Upper lobe of left lung (tissue), 4 donors: ENCODE data around the gene PLB1.

Source experiments
- EP300 ChIP-seq, 4 donors: sonication (generic); formaldehyde crosslinking; IDR thresholded peaks; one replicate each; pipeline ENCODE4 v1.5.1; 2017; ENCODE audit warnings: antibody characterized with exemption in 4 of 4, control low read depth in 2 of 4
- POLR2A ChIP-seq, 4 donors: fragments of 450-650 bp; IDR thresholded peaks; one replicate each; pipeline ENCODE4 v1.5.1; 2016 to 2017; ENCODE audit warnings: antibody characterized with exemption in 4 of 4, mild to moderate bottlenecking in 2 of 4
- POLR2AphosphoS5 ChIP-seq, 2 donors: sonication (generic); formaldehyde crosslinking; IDR thresholded peaks; one replicate each; pipeline ENCODE4 v1.5.1; 2017; ENCODE audit warnings: antibody characterized with exemption in 2 of 2
- TF ChIP-seq, protein P1 (sequence below), 6 experiments: fragments of 450-650 bp in 4 of 6; fragments of 200-600 bp in 2 of 6; sonication (generic) in 2 of 6; IDR thresholded peaks; one replicate each; pipeline ENCODE4 v1.5.1; 2016 to 2019; ENCODE audit warnings: antibody characterized with exemption in 6 of 6

DNA sequence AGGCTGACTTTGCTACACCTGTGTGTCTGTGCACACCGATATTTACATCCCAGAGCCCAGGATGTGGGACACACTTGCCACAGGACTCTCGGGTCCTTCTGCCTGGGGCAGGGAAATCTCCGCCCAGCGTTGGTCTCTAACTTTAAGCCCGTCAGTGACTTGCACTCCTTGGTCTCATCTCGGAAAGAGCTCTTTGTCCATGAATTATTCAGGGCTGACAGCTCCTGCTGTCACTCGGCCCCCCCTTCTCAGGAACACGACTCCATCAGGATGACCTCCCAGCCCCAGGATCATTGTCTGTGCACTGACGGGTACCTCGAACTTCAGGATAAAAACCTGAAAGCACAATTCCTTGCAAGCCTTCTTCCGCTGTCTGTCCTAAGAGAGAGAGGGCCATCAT is 26.6 kb downstream of the PLB1 start:
- TF ChIP-seq EP300 (IDR thresholded peaks at IDR 0.05) (no peak), POLR2AphosphoS5 (IDR thresholded peaks at IDR 0.05) (no peak), POLR2A (IDR thresholded peaks at IDR 0.05) (no peak)
- TF ChIP-seq, protein P1, sequence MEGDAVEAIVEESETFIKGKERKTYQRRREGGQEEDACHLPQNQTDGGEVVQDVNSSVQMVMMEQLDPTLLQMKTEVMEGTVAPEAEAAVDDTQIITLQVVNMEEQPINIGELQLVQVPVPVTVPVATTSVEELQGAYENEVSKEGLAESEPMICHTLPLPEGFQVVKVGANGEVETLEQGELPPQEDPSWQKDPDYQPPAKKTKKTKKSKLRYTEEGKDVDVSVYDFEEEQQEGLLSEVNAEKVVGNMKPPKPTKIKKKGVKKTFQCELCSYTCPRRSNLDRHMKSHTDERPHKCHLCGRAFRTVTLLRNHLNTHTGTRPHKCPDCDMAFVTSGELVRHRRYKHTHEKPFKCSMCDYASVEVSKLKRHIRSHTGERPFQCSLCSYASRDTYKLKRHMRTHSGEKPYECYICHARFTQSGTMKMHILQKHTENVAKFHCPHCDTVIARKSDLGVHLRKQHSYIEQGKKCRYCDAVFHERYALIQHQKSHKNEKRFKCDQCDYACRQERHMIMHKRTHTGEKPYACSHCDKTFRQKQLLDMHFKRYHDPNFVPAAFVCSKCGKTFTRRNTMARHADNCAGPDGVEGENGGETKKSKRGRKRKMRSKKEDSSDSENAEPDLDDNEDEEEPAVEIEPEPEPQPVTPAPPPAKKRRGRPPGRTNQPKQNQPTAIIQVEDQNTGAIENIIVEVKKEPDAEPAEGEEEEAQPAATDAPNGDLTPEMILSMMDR (IDR thresholded peaks at IDR 0.05), result no peak
